Limb (tissue), 2 donors: ENCODE measurements around the gene ANKRD7.

ENCODE experiments used
- DNase-seq, 2 donors: peaks; one replicate each; pipeline ENCODE4 v3.0.0-alpha.2; 2016; ENCODE audit errors: extremely low spot score in 2 of 2

Gene ANKRD7, protein sequence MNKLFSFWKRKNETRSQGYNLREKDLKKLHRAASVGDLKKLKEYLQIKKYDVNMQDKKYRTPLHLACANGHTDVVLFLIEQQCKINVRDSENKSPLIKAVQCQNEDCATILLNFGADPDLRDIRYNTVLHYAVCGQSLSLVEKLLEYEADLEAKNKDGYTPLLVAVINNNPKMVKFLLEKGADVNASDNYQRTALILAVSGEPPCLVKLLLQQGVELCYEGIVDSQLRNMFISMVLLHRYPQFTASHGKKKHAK

DNA sequence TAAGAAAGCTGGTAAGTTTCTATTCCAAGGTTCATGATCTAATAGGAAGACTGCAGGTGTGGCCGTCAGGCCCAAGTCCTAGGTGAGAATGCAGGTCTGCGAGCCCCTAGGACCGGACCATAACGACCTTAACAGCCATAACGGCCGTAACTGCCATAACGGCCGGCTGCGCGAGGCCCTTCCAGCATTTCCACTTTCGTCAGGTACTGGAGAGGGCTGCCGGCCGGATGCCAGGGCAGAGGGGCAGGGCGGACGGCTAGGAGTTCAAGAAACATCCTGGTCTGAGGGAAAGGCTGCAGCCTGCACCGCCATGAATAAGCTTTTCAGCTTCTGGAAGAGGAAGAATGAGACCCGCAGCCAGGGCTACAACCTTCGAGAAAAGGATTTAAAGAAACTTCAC, at the start of gene ANKRD7:
TSS of gene ANKRD7 (plus strand) at position 184 of the 400 bp plus-strand sequence. CDS start at position 311, 127 bp downstream.
- no peak for DNase-seq

DNA sequence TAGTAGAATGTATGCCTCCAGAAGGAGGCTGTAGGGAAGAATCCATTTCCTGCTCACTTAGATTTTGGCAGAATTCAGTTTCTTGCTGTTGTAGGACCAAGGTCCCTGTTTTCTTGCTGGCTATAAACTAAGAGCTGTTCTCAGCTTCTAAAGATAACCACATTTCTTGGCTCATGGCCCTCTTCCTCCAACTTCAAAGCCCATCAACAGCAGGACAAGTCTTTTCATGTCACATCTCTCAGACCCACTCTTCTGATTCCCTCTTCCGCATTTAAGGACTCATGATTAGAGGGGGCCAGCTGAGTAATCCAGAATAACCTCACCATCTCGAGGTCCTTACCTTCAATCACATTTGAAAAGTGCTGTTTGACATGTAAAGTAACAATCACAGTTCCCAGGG, 48.8 kb upstream of the ANKRD7 start:
- no peak for DNase-seq

- DNase-seq = no peak
Observed at GRCh38 chr7:118179191-118179590, 45.3 kb upstream of the ANKRD7 start.

GRCh38 chr7:118182593-118183427, 41.7 kb upstream of the ANKRD7 start:
- no peak for DNase-seq

DNA sequence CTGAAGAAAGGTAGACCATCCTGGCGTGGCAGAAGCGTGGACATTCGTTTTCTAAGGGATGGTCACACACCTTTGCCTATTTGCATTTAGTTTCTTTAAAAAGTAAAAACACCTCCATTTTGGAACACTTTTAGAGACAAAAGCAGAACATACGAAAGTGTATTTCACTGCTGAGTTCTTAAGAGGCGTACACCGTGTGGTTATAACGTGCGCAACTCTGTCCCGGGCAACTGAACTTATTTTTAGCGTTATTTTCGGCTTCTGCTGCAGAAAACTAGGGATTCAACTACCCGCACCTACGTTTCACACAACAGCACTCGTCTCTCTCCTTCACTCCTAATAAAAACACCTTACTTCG, 41.1 kb upstream of the ANKRD7 start:
- peak in 1 of 2 donors; percentile 45 for DNase-seq

GRCh38 chr7:118183786-118184564, 40.5 kb upstream of the ANKRD7 start, which contains the start of gene LSM8:
TSS of gene LSM8 (plus strand) at chr7:118184164. CDS start at chr7:118184224, 60 bp downstream.
- peak; percentile 97 to 98 for DNase-seq

GRCh38 chr7:118184565-118184940, 40.0 kb upstream of the ANKRD7 start:
- no peak for DNase-seq

DNA sequence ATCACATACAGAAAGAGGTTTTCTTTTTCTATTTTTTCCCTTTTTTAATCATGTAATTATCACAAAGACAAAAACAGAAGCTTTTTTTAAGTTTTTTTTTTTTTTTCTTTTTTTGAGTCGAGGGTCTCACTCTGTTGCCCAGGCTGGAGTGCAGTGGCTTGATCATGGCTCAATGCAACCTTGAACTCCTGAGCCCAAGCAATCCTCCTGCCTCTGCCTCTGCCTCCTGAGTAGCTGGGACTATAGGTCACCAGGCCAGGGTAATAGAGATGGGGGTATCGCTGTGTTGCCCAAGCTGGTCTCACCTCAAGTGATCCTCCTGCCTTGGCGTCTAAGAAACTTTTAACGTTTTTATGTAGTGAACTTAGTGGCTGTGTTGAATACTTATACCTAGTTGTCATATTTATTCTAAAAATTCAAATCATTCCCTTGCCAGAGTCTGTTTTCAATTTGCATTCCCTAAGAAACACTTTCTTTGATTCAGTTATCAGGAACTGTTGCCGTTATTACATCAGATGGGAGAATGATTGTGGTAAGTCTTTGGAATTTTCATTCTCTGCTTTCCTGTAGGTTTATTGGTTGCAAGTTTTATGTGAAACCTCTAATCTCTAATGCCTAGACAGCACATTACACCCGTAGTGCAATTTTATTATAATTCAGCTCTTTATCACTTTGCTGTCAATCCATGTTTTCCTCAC, 39.2 kb upstream of the ANKRD7 start:
- no peak for DNase-seq

GRCh38 chr7:118186501-118186900, 38.0 kb upstream of the ANKRD7 start:
- DNase-seq = no peak

GRCh38 chr7:118194571-118194970, 29.9 kb upstream of the ANKRD7 start:
- DNase-seq = no peak

DNA sequence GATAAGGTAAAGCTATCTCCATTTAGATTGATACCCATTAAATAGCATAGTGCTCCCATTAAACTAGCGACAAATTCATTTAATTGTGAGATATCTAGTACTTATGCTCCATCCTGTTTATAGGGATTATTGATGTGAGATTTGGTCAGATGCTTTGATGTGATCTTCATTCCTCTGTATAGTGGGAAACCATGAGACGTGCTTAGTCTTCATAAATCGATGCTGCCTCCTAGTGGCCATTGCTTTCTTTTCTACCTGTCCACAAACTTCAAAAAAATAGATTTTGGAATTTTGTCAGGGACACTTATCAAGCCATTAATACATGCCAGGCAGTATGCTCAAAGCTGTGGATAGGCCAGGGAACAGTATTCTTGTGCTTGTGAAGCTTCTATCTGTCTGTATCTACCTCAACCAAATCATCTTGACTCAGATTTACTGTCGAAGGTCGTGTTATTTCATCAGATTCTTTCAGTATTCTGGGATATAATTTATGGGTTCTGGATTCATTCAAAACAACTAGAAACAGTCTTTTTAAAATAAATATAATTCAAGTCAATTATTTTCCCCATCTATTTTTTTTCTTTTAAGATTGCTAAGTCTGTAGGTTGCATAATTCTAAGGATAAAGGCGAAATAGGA, 28.5 kb upstream of the ANKRD7 start:
- peak; percentile 34 to 46 for DNase-seq

GRCh38 chr7:118202061-118202460, 22.4 kb upstream of the ANKRD7 start:
- DNase-seq = no peak

- DNase-seq = peak; percentile 87 to 91
Observed at GRCh38 chr7:118214051-118214832, 10.3 kb upstream of the ANKRD7 start.

DNA sequence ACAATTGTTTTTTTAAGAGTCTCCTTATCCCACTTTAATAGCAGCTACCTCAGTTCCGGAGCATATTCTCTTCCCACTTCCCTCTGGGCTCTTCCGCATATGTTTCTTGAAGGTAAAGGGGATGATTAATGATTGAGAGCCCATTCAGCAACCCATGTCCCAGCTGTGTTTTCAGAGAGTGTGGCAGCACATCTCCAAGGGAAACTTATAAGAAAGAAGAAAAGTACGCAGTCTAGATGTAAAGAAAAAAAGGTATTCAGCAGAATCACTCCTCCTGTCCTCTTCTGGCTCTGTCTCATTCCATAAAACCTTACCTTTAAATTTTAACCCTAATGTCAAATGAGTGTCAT, 9.7 kb upstream of the ANKRD7 start:
- no peak for DNase-seq

DNA sequence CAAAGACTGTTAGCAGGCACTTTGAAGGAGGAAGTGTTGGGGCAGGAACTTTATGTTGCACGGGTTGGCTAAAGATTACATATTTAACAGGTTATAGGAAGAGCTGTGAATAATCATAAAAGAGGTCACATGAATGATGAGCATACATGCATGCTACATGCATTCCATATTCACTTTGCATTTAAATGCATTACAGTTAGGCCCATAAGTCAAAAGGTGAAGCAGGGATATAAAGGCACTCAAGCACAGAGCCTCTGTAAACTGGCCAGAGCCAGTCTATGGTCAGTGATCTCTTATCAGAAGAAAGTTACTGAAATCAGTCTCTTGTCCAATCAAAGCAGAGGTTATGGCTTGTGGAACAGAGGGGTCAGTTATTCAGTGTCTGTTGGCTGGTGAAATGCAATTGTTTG, 7.3 kb upstream of the ANKRD7 start:
- DNase-seq = no peak

- no peak for DNase-seq
Observed at GRCh38 chr7:118218413-118219156, 5.9 kb upstream of the ANKRD7 start.

DNA sequence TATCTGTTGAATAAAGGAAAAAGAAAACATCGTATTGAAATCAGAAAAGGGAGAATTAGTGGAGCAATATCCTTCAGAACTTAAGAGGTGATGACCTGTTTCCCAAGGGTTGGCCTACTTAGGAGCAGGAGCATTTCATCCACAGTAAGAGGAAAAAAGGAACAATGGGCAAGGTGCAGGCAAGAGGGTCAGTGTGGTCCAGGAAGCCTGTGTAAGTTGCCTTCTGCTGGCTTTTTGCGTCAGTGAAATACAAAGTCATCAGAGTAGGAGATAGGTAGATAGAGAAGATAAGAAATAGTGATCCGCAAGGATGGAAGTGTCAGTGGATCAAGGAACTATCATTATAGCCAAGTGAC, 5.4 kb upstream of the ANKRD7 start:
- no peak for DNase-seq

DNA sequence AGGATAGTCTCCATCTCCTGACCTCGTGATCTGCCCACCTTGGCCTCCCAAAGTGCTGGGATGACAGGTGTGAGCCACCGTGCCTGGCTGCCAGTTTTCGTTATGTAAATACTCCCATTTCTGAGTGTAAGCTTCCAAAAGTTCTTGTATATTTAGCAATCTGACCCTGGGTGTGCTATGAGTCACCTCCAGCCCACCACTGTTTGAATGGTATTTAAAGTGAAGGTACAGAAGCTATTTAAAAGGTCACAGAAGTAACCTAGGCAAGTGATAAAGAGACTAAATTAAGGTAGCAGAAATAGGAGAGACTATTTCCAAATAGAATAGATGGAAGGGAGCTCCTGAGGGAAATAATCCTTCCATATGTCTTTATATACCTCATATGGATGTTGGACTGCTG, 3.9 kb upstream of the ANKRD7 start:
- no peak for DNase-seq

GRCh38 chr7:118222591-118222990, 1.9 kb upstream of the ANKRD7 start:
- DNase-seq = no peak

- DNase-seq = no peak
Observed at GRCh38 chr7:118232837-118233236, 8.3 kb downstream of the ANKRD7 start.
